ENCODE results near the gene CDH15. TPM values are rescaled to one million over a fixed set of nuclear protein-coding genes. Genes with fewer than 3 reads are reported as not detected.

Gene CDH15
- total RNA-seq, 1 donor from 2014 or later = not detected

DNA sequence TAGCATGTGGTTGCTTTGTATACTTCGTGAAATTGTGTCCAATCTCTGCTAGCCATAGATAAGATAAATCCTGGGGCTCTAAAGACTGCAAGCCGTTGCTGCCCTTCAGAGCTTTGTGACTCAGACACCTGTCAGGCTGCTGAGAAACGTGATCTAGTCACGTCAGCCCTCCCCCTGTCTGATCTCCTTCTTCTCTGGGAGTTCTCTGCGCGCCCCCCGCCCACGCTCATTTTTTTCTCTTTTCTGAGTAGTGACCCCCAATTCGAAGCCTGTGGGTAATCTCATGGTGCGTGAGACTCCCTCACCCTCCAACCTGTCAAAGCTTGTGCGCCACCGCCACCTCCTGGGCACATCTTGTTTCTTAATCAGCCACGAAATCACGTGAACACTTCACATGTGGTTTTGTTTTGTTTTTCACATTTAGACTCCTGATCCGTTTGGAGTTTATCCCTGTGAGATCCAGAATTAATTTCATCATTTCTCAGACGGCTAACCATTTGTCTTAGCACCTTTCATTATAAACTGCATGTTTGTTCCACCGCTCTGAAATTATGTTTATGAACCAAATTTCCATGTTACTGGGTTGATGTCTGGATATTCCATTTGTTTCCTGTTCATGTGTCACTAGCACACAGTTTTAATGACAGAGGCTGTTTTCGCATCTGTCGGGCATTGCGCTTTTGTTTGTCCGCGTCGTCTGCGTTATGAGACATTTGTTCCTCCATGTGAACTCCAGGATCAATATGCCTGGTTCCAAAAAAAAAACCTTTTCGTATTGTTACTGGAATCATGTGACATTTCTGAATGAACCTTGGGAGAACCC is 45.0 kb downstream of the CDH15 start:
- no peak overlapping the region for H3K27ac ChIP-seq
- peak; percentile 88 for DNase-seq (ENCODE audit: low spot score)
- peak overlapping the region; percentile 87 for H3K4me3 ChIP-seq
- H3K9me3 ChIP-seq (ENCODE audit: low read depth) = no peaks in the 10 kb centered on the region
- no peaks in the 10 kb centered on the region for H3K36me3 ChIP-seq
- Mint-ChIP-seq H3K27me3 (ENCODE audit: insufficient read depth, low read depth) (peaks cover under 1% of the 10 kb centered on the region), H3K4me1 (peaks cover 12% of the 10 kb centered on the region), H3K36me3 (peaks cover 2% of the 10 kb centered on the region), H3K9me3 (no peaks in the 10 kb centered on the region), H3K27ac (no peak overlapping the region), H3K4me3 (peak overlapping the region; percentile 93)
- H3K9ac ChIP-seq = peak overlapping the region; percentile 84
- H3K27me3 ChIP-seq = no peaks in the 10 kb centered on the region
- H3K4me1 ChIP-seq = peaks cover 3% of the 10 kb centered on the region
- H3F3A ChIP-seq (ENCODE audit: low read depth) = peaks cover 6% of the 10 kb centered on the region
- H3K4me2 ChIP-seq = peak overlapping the region; percentile 85
- H4K20me1 ChIP-seq (ENCODE audit: low read depth) = peaks cover 3% of the 10 kb centered on the region
- TF ChIP-seq EZH2 (IDR thresholded peaks at IDR 0.05) = no peak
- TF ChIP-seq, protein P1, sequence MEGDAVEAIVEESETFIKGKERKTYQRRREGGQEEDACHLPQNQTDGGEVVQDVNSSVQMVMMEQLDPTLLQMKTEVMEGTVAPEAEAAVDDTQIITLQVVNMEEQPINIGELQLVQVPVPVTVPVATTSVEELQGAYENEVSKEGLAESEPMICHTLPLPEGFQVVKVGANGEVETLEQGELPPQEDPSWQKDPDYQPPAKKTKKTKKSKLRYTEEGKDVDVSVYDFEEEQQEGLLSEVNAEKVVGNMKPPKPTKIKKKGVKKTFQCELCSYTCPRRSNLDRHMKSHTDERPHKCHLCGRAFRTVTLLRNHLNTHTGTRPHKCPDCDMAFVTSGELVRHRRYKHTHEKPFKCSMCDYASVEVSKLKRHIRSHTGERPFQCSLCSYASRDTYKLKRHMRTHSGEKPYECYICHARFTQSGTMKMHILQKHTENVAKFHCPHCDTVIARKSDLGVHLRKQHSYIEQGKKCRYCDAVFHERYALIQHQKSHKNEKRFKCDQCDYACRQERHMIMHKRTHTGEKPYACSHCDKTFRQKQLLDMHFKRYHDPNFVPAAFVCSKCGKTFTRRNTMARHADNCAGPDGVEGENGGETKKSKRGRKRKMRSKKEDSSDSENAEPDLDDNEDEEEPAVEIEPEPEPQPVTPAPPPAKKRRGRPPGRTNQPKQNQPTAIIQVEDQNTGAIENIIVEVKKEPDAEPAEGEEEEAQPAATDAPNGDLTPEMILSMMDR (IDR thresholded peaks at IDR 0.05) = peak; percentile 80
- TF ChIP-seq EZH2phosphoT487 (IDR thresholded peaks at IDR 0.05) = no peak
- H3K79me2 ChIP-seq (ENCODE audit: low read depth) = peaks cover 22% of the 10 kb centered on the region
- H2AFZ ChIP-seq (replicated peaks) = no peak overlapping the region

DNA sequence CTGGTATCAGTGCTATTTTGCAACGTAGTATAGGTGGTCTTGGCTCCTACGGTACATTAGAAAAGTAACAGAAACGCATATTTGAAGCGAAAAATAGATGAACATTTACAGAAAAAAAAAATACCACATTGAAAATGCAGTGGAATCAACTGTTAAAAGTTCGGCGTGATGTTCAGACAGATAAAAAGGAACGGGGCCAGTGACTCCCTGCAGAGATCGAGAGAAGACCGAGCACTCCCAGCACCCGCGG is 45.5 kb downstream of the CDH15 start:
- Histone ChIP-seq H3K27ac (no peak overlapping the region), H3K79me2 (ENCODE audit: low read depth) (peaks cover 22% of the 10 kb centered on the region), H3K9ac (peak overlapping the region; percentile 84), H4K20me1 (ENCODE audit: low read depth) (peaks cover 3% of the 10 kb centered on the region), H3K36me3 (no peaks in the 10 kb centered on the region), H3K4me1 (peaks cover 3% of the 10 kb centered on the region), H3K4me3 (peak overlapping the region; percentile 87), H3K27me3 (no peaks in the 10 kb centered on the region), H3F3A (ENCODE audit: low read depth) (peaks cover 6% of the 10 kb centered on the region), H3K4me2 (peak overlapping the region; percentile 85), H3K9me3 (ENCODE audit: low read depth) (no peaks in the 10 kb centered on the region), H2AFZ (replicated peaks) (peak overlapping the region; percentile 31)
- H3K27me3 Mint-ChIP-seq (ENCODE audit: insufficient read depth, low read depth) = peaks cover 2% of the 10 kb centered on the region
- H3K9me3 Mint-ChIP-seq = no peaks in the 10 kb centered on the region
- H3K36me3 Mint-ChIP-seq = peaks cover 5% of the 10 kb centered on the region
- DNase-seq (ENCODE audit: low spot score) = no peak
- H3K4me3 Mint-ChIP-seq = peak overlapping the region; percentile 93
- peaks cover 12% of the 10 kb centered on the region for H3K4me1 Mint-ChIP-seq
- TF ChIP-seq, protein P1 (IDR thresholded peaks at IDR 0.05) = no peak
- TF ChIP-seq EZH2 (IDR thresholded peaks at IDR 0.05) = no peak
- TF ChIP-seq EZH2phosphoT487 (IDR thresholded peaks at IDR 0.05) = no peak
- no peak overlapping the region for H3K27ac Mint-ChIP-seq

DNA sequence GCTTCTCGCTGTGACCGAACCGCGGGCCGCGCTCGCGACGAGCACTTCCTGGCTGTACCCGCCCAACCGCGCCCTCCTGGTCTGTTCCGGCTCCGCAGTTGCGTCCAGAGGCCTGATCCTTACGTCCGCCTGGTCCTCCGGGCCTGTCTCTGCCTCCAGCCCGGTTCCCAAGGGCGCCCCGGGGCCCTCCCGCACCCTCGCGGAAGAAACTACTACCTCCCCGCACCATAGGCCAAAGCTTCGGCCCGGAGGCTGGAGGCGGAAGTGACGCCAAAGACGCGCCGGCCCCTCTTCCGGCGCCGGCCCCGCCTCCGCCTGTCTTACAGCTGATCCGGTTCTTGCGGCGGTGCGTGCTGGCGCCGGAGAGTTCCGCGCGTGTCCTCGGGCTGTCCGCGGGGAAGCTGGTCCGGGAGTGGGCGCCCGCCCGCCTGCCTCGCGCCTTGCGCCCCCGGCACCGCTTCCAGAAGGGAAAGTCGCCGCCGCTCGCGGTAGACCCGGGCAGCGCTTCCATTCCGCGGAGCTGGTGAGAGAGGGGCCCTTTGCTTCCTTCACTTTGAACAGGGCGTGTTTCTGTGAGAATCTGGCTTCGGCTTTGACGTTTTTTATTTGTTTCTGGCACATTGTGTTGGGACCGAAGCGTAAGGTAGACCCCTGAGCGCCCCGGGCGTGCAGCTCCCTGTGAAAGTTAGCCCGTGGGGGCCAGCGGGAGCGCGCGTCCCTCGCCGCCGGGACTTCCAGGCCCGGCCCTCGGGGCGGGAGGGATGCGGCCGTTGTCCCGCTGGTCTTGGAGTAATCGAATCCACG is 46.0 kb downstream of the CDH15 start, which contains the start of gene ZNF778:
ZNF778 (plus strand) TSS at position 316 of the 804 bp plus-strand sequence. CDS start 3,425 bp downstream, outside the sequence.
- H3K27ac Mint-ChIP-seq = no peak within 1 kb of the TSS
- H3F3A ChIP-seq (ENCODE audit: low read depth) = peaks cover 6% of the 10 kb centered on the region
- TF ChIP-seq EZH2 (IDR thresholded peaks at IDR 0.05) (no peak), EZH2phosphoT487 (IDR thresholded peaks at IDR 0.05) (no peak)
- TF ChIP-seq, protein P1 (IDR thresholded peaks at IDR 0.05) = no peak
- DNase-seq (ENCODE audit: low spot score) = peak; percentile 91
- peaks cover 3% of the 10 kb centered on the region for H4K20me1 ChIP-seq (ENCODE audit: low read depth)
- H3K36me3 Mint-ChIP-seq = peaks cover 7% of the 10 kb centered on the region
- no peaks in the 10 kb centered on the region for H3K27me3 ChIP-seq
- peak within 1 kb of the TSS; percentile 93 for H3K4me3 Mint-ChIP-seq
- peaks cover 3% of the 10 kb centered on the region for H3K4me1 ChIP-seq
- peak within 1 kb of the TSS; percentile 31 for H2AFZ ChIP-seq (replicated peaks)
- H3K4me1 Mint-ChIP-seq = peaks cover 12% of the 10 kb centered on the region
- H3K9me3 Mint-ChIP-seq = no peaks in the 10 kb centered on the region
- peak within 1 kb of the TSS; percentile 27 for H3K27ac ChIP-seq
- peak within 1 kb of the TSS; percentile 84 for H3K9ac ChIP-seq
- no peaks in the 10 kb centered on the region for H3K9me3 ChIP-seq (ENCODE audit: low read depth)
- H3K27me3 Mint-ChIP-seq (ENCODE audit: insufficient read depth, low read depth) = peaks cover 2% of the 10 kb centered on the region
- H3K4me2 ChIP-seq = peak within 1 kb of the TSS; percentile 85
- H3K4me3 ChIP-seq = peak within 1 kb of the TSS; percentile 87
- H3K36me3 ChIP-seq = no peaks in the 10 kb centered on the region
- peaks cover 22% of the 10 kb centered on the region for H3K79me2 ChIP-seq (ENCODE audit: low read depth)

Data from neural progenitor cell (in vitro differentiated cells).